Retinal pigment epithelial cell (primary cell): ENCODE results near the gene DCP1A.

Experiments used
- DNase-seq: peaks from one replicate; pipeline ENCODE4 v3.0.0-alpha.2; 2010; ENCODE audit warnings: low read depth
- H3K4me3 ChIP-seq: 2 replicates; pipeline ENCODE4 v1.5.1; 2011; ENCODE audit warnings: mild to moderate bottlenecking, low read length, control low read depth, moderate library complexity
- CTCF ChIP-seq: conservative IDR thresholded peaks from 2 replicates; pipeline ENCODE4 v1.5.1; 2011; ENCODE audit warnings: low read depth, low read length, control low read depth, inconsistent platforms

DCP1A gene

GRCh38 chr3:53244271-53244670 lies 103.1 kb downstream of the DCP1A start:
- H3K4me3 ChIP-seq = no peak overlapping the region
- no peak for TF ChIP-seq CTCF
- no peak for DNase-seq

- no peak for DNase-seq
- H3K4me3 ChIP-seq = no peak overlapping the region
- TF ChIP-seq CTCF = no peak
Measured at GRCh38 chr3:53243785-53244184, 103.6 kb downstream of the DCP1A start.

- DNase-seq = peak; percentile 69
- H3K4me3 ChIP-seq = no peak overlapping the region
Measured at GRCh38 chr3:53243165-53243564, 104.2 kb downstream of the DCP1A start.

DNA sequence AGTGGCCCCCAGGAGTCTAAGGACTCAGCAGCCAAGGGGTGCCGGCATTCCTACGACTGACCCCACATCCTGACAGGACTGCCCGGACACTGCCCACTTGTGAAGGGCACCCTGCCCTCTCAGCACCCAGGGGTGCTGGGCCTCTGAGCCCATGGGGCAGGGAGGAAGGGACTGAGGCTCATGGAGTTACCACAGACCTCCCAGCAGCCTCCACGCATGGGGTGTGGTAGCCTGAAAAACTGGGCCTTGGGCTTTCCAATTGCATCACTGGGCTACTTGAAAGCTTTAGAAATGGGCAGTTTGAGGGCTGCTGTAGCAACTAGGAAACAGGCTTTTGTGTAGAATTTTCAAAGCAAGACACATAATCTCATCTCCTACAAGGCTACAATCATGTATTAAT lies 104.7 kb downstream of the DCP1A start:
- H3K4me3 ChIP-seq = no peak overlapping the region
- no peak for DNase-seq

More at GRCh38 chr3:53243165-53243564, 104.2 kb downstream of the DCP1A start:
- TF ChIP-seq CTCF = peak; percentile 18

GRCh38 chr3:53242155-53242554 lies 105.2 kb downstream of the DCP1A start:
- H3K4me3 ChIP-seq = no peak overlapping the region
- TF ChIP-seq CTCF = no peak
- no peak for DNase-seq

More for the DNA sequence above, 104.7 kb downstream of the DCP1A start:
- no peak for TF ChIP-seq CTCF

- no peak for DNase-seq
- TF ChIP-seq CTCF = no peak
- H3K4me3 ChIP-seq = no peak overlapping the region
Measured at GRCh38 chr3:53240989-53241972, 106.1 kb downstream of the DCP1A start.

- DNase-seq = no peak
- H3K4me3 ChIP-seq = no peak overlapping the region
- no peak for TF ChIP-seq CTCF
Measured at GRCh38 chr3:53239800-53240199, 107.5 kb downstream of the DCP1A start.
